Neural cell (in vitro differentiated cells): ENCODE results near the gene GRB7. TPM values are rescaled to one million over a fixed set of nuclear protein-coding genes. Genes with fewer than 3 reads are reported as not detected.
"Not testable (repeated sequence)": the region's sequence is repeated elsewhere in the genome, so short reads cannot be mapped to it uniquely, and the experiment has no call there.

Experiments used
- H2AFZ ChIP-seq: fragments of 200-600, 300-800 bp; sonication (generic), shearing (Covaris generic); 2 replicates; pipeline ENCODE4 v1.6.0; 2014; ENCODE audit warnings: low read depth, mild to moderate bottlenecking, antibody characterized with exemption, low read length, moderate library complexity
- H3F3A ChIP-seq: fragments of 200-600 bp; shearing (Covaris generic); 2 replicates; pipeline ENCODE4 v1.6.1; 2016; ENCODE audit warnings: mild to moderate bottlenecking, moderate library complexity, mixed read lengths, antibody characterized with exemption, low read length; ENCODE audit not compliant: insufficient read depth, poor library complexity, severe bottlenecking
- H3K27ac ChIP-seq: fragments of 200-600, 300-800 bp; sonication (generic), shearing (Covaris generic); 2 replicates; pipeline ENCODE4 v1.5.1; 2014; ENCODE audit warnings: mild to moderate bottlenecking, low read length, moderate library complexity
- H3K27me3 ChIP-seq: fragments of 300-800, 200-600 bp; sonication (generic), shearing (Covaris generic); 2 replicates; pipeline ENCODE4 v1.6.0; 2014; ENCODE audit warnings: mild to moderate bottlenecking, low read depth, low read length, moderate library complexity; ENCODE audit not compliant: insufficient read depth
- H3K36me3 ChIP-seq: fragments of 300-800, 200-600 bp; sonication (generic), shearing (Covaris generic); 2 replicates; pipeline ENCODE4 v1.5.1; 2014; ENCODE audit warnings: mild to moderate bottlenecking, antibody characterized with exemption, low read length, moderate library complexity; ENCODE audit not compliant: insufficient read depth
- H3K4me2 ChIP-seq: fragments of 300-800, 200-600 bp; sonication (generic), shearing (Covaris generic); 2 replicates; pipeline ENCODE4 v1.6.0; 2014; ENCODE audit warnings: mild to moderate bottlenecking, low read length
- H3K4me3 ChIP-seq: fragments of 300-800, 200-600 bp; sonication (generic), shearing (Covaris generic); 2 replicates; pipeline ENCODE4 v1.5.1; 2014; ENCODE audit warnings: mild to moderate bottlenecking, low read length, moderate library complexity
- H3K79me2 ChIP-seq: fragments of 200-600 bp; shearing (Covaris generic); replicated peaks from 2 replicates; pipeline ENCODE4 v1.6.0; 2014; ENCODE audit warnings: mild to moderate bottlenecking, low read length, moderate library complexity; ENCODE audit not compliant: insufficient read depth
- H3K9ac ChIP-seq: fragments of 300-800, 200-600 bp; sonication (generic), shearing (Covaris generic); 2 replicates; pipeline ENCODE4 v1.6.1; 2016; ENCODE audit warnings: mild to moderate bottlenecking, low read length, mixed read lengths
- H3K9me2 ChIP-seq: fragments of 200-600 bp; shearing (Covaris generic); 2 replicates; pipeline ENCODE4 v1.6.1; 2016; ENCODE audit warnings: mild to moderate bottlenecking, low read length, mixed read lengths; ENCODE audit not compliant: insufficient read depth
- H3K9me3 ChIP-seq: fragments of 200-600, 300-800 bp; sonication (generic), shearing (Covaris generic); 2 replicates; pipeline ENCODE4 v1.6.1; 2016; ENCODE audit warnings: mild to moderate bottlenecking, mixed run types, low read length, moderate library complexity, mixed read lengths
- H4K20me1 ChIP-seq: fragments of 200-600 bp; shearing (Covaris generic); 2 replicates; pipeline ENCODE4 v1.6.1; 2016; ENCODE audit warnings: mild to moderate bottlenecking, mixed run types; ENCODE audit not compliant: insufficient read depth
- CTCF ChIP-seq: fragments of 450-650 bp; IDR thresholded peaks from 2 replicates; pipeline ENCODE4 v1.5.1; 2014; ENCODE audit warnings: antibody characterized with exemption, mild to moderate bottlenecking, moderate library complexity; ENCODE audit not compliant: poor library complexity, severe bottlenecking
- EP300 ChIP-seq: fragments of 450-650 bp; conservative IDR thresholded peaks from 2 replicates; pipeline ENCODE4 v1.6.1; 2014; ENCODE audit warnings: antibody characterized with exemption, mild to moderate bottlenecking, moderate library complexity; ENCODE audit not compliant: poor library complexity, severe bottlenecking
- EZH2 ChIP-seq: fragments of 200-600, 300-800 bp; shearing (Covaris generic), sonication (generic); IDR thresholded peaks from 2 replicates; pipeline ENCODE4 v1.6.1; 2014; ENCODE audit warnings: antibody characterized with exemption, low read length, borderline replicate concordance, mild to moderate bottlenecking; ENCODE audit not compliant: insufficient read depth, poor library complexity, severe bottlenecking
- MXI1 ChIP-seq: fragments of 450-650 bp; conservative IDR thresholded peaks from 2 replicates; pipeline ENCODE4 v1.6.1; 2014; ENCODE audit warnings: antibody characterized with exemption, mild to moderate bottlenecking; ENCODE audit not compliant: poor library complexity, severe bottlenecking
- POLR2AphosphoS5 ChIP-seq: IDR thresholded peaks from 2 replicates; pipeline ENCODE4 v1.6.1; 2012
- RAD21 ChIP-seq: fragments of 450-650 bp; conservative IDR thresholded peaks from 2 replicates; pipeline ENCODE4 v1.6.1; 2014; ENCODE audit warnings: antibody characterized with exemption, mild to moderate bottlenecking, moderate library complexity
- REST ChIP-seq: IDR thresholded peaks from 2 replicates; pipeline ENCODE4 v1.6.1; 2012; ENCODE audit warnings: borderline replicate concordance
- SMC3 ChIP-seq: fragments of 450-650 bp; conservative IDR thresholded peaks from 2 replicates; pipeline ENCODE4 v1.6.1; 2014; ENCODE audit warnings: antibody characterized with exemption, mild to moderate bottlenecking, moderate library complexity; ENCODE audit not compliant: poor library complexity
- TAF1 ChIP-seq: IDR thresholded peaks from 2 replicates; pipeline ENCODE4 v1.6.1; 2012; ENCODE audit warnings: low read depth
- polyA plus RNA-seq: library from polyadenylated mRNA; depleted of rRNA; stranded (reverse); fragments of >200 nt; gene quantifications from 2 replicates; pipeline ENCODE4 v1.2.3, GENCODE V29; 2014

The GRB7 gene
- polyA plus RNA-seq, 1 donor from 2014 or later: not detected

- no peaks in the 10 kb centered on the region for H3F3A ChIP-seq
- H3K79me2 ChIP-seq: no peaks in the 10 kb centered on the region
- no peak overlapping the region for H3K27ac ChIP-seq
- H3K36me3 ChIP-seq: no peaks in the 10 kb centered on the region
- H3K4me2 ChIP-seq: no peak overlapping the region
- H3K4me3 ChIP-seq: no peak overlapping the region
- H3K9ac ChIP-seq: no peak overlapping the region
- no peaks in the 10 kb centered on the region for H3K27me3 ChIP-seq
- H3K9me2 ChIP-seq: no peaks in the 10 kb centered on the region
- H3K9me3 ChIP-seq: no peaks in the 10 kb centered on the region
- no peak overlapping the region for H2AFZ ChIP-seq
- H4K20me1 ChIP-seq: no peaks in the 10 kb centered on the region
- TF ChIP-seq SMC3 (no peak), TAF1 (no peak), MXI1 (no peak), REST (no peak), CTCF (no peak), POLR2AphosphoS5 (no peak)
Measured at GRCh38 chr17:39761861-39762496, 24.2 kb downstream of the GRB7 start.

GRCh38 chr17:39763051-39763820 lies 25.5 kb downstream of the GRB7 start:
- no peak overlapping the region for H3K9ac ChIP-seq
- no peak overlapping the region for H3K4me2 ChIP-seq
- no peaks in the 10 kb centered on the region for H3K9me2 ChIP-seq
- TF ChIP-seq TAF1 (no peak), RAD21 (no peak), REST (no peak), EZH2 (no peak), MXI1 (no peak), CTCF (no peak), POLR2AphosphoS5 (no peak), EP300 (no peak), SMC3 (no peak)
- no peaks in the 10 kb centered on the region for H3K36me3 ChIP-seq
- no peak overlapping the region for H2AFZ ChIP-seq
- H4K20me1 ChIP-seq: no peaks in the 10 kb centered on the region
- H3K79me2 ChIP-seq: no peaks in the 10 kb centered on the region
- H3K4me3 ChIP-seq: no peak overlapping the region
- no peaks in the 10 kb centered on the region for H3K27me3 ChIP-seq
- H3F3A ChIP-seq: no peaks in the 10 kb centered on the region
- H3K9me3 ChIP-seq: no peaks in the 10 kb centered on the region
- H3K27ac ChIP-seq: no peak overlapping the region

- H3K9me3 ChIP-seq, H3K4me2 ChIP-seq, H2AFZ ChIP-seq, H4K20me1 ChIP-seq, H3K9ac ChIP-seq, H3K9me2 ChIP-seq, H3F3A ChIP-seq, H3K27ac ChIP-seq, H3K79me2 ChIP-seq, H3K36me3 ChIP-seq, H3K27me3 ChIP-seq, H3K4me3 ChIP-seq: not testable (repeated sequence)
Measured at GRCh38 chr17:39764171-39764570, 26.4 kb downstream of the GRB7 start.
